ENCODE measurements around the gene CST9. TPM values are rescaled to one million over a fixed set of nuclear protein-coding genes. Genes with fewer than 3 reads are reported as not detected.
"Not testable (repeated sequence)": the region's sequence is repeated elsewhere in the genome, so short reads cannot be mapped to it uniquely, and the experiment has no call there.

The CST9 gene
- total RNA-seq, 1 donor from 2014 or later, result not detected

DNA sequence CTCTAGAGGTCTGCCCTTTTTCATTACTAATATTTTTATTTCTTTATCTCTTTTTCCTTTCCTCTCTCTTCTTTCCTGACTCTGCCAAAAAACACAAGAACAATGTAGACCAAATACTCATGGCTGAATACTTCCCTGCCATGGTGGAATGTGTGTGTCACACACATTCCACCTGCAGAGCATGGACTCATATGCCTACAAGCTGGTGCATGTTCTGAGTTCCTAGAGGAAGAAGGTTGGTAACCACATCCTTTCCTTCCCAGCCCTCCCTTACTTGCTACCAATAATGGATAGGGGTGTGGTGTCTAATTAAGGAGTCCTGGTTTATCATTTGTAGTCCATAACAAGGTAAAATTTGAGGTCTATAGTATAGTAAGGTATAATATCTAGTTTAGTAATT, 22.2 kb downstream of the CST9 start:
- Mint-ChIP-seq H3K4me3 (ENCODE audit: unreplicated experiment) (no peak overlapping the region), H3K9me3 (ENCODE audit: unreplicated experiment) (peaks cover 6% of the 10 kb centered on the region), H3K4me1 (ENCODE audit: low read depth, unreplicated experiment) (no peaks in the 10 kb centered on the region), H3K27me3 (ENCODE audit: unreplicated experiment) (peaks cover 1% of the 10 kb centered on the region), H3K27ac (ENCODE audit: unreplicated experiment) (no peak overlapping the region), H3K36me3 (ENCODE audit: unreplicated experiment) (no peaks in the 10 kb centered on the region)
- DNase-seq, result no peak
- TF ChIP-seq, protein P1, sequence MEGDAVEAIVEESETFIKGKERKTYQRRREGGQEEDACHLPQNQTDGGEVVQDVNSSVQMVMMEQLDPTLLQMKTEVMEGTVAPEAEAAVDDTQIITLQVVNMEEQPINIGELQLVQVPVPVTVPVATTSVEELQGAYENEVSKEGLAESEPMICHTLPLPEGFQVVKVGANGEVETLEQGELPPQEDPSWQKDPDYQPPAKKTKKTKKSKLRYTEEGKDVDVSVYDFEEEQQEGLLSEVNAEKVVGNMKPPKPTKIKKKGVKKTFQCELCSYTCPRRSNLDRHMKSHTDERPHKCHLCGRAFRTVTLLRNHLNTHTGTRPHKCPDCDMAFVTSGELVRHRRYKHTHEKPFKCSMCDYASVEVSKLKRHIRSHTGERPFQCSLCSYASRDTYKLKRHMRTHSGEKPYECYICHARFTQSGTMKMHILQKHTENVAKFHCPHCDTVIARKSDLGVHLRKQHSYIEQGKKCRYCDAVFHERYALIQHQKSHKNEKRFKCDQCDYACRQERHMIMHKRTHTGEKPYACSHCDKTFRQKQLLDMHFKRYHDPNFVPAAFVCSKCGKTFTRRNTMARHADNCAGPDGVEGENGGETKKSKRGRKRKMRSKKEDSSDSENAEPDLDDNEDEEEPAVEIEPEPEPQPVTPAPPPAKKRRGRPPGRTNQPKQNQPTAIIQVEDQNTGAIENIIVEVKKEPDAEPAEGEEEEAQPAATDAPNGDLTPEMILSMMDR (IDR thresholded peaks at IDR 0.05; ENCODE audit: partially characterized antibody, unreplicated experiment), result no peak

DNA sequence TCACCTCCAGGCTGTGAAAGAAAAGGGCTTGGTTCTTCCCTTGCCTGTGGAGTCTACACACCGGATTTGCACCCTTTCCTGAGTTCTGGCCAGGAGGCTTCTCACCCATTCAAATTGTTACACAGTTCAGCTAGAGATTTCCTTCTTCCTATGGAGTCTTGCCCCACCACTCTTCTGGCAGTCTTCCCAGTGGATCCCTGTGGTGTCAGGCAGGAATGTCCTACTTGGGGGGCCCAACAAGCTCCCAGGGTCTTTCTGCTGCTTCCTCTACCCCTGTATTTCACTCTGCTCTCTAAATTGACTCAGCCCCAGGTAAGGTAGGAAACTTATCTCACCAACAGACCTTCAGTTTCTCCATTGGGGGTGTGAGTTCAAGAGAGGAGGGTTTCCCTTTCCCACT, 23.4 kb downstream of the CST9 start:
- Mint-ChIP-seq H3K36me3 (ENCODE audit: unreplicated experiment) (no peaks in the 10 kb centered on the region), H3K4me1 (ENCODE audit: low read depth, unreplicated experiment) (no peaks in the 10 kb centered on the region), H3K27me3 (ENCODE audit: unreplicated experiment) (no peaks in the 10 kb centered on the region), H3K9me3 (ENCODE audit: unreplicated experiment) (peaks cover 4% of the 10 kb centered on the region), H3K27ac (ENCODE audit: unreplicated experiment) (no peak overlapping the region), H3K4me3 (ENCODE audit: unreplicated experiment) (no peak overlapping the region)
- no peak for DNase-seq
- TF ChIP-seq, protein P1 (IDR thresholded peaks at IDR 0.05; ENCODE audit: partially characterized antibody, unreplicated experiment), result no peak

DNA sequence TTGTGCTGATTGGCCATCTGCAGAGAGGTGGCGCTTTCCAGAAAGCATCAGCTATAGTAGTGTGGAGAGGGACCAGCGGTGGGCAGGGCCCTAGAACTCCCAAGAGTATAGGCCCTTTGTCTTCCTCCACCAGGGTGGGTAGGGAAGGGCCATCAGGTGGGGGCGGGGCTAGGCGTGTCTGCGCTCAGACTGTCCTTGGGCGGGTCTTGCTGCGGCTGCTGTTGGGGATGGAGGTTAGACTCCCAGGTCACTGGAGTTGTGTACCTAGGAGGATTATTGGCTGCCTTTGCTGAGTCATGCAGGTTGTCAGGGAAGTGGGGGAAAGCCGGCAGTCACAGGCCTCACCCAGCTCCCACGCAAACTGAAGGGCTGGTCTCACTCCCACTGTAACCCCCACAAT, 23.9 kb downstream of the CST9 start:
- not testable (repeated sequence) for H3K9me3 Mint-ChIP-seq (ENCODE audit: unreplicated experiment); DNase-seq; H3K36me3 Mint-ChIP-seq (ENCODE audit: unreplicated experiment); H3K27me3 Mint-ChIP-seq (ENCODE audit: unreplicated experiment); H3K4me3 Mint-ChIP-seq (ENCODE audit: unreplicated experiment); H3K27ac Mint-ChIP-seq (ENCODE audit: unreplicated experiment); H3K4me1 Mint-ChIP-seq (ENCODE audit: low read depth, unreplicated experiment)

DNA sequence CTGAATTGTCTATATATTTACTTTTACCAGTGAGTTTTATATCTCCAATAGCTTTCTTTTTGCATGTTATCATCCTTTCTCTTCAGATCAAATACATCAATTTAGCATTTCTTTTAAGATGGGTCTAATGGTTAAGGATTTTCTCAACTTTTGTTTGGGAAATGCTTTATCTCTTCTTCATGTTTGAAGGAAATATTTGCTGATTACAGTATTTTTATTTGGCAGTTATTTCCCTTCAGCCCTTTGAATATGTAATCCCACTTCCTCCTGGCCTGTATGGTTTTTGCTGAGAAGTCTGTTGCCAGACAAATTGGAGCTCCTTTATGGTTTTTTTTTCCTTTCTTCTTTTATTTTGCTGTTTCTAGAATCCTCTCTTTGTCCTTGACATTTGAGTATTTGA, 30.7 kb downstream of the CST9 start:
- no peaks in the 10 kb centered on the region for H3K27me3 Mint-ChIP-seq (ENCODE audit: unreplicated experiment)

DNA sequence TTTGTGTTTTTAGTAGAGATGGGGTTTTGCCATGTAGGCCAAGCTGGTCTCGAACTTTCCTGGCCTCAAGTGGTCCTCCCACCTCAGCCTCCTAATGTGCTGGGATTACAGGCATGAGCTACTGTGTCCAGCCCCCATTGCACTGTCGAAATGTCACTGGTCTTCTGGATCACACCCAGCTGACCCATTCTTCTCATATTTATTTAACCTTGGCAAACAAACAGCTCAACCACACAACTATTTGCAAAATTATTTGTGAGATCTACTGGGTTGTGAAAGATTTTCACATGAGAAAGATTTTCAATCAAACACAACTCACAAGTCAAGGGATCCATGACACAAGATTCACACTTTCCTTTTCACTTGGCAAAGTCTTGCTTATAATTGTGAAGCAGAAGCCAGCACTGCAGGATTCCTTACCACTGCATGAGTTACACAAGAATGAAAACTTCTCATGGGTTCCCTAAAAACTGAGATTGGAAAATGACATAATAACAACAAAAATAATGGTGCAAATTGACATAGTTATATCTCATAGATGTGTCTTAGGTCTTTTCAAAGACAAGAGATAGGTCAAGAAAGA, 35.4 kb downstream of the CST9 start:
- Mint-ChIP-seq H3K9me3 (ENCODE audit: unreplicated experiment) (no peaks in the 10 kb centered on the region), H3K4me3 (ENCODE audit: unreplicated experiment) (no peak overlapping the region), H3K36me3 (ENCODE audit: unreplicated experiment) (no peaks in the 10 kb centered on the region), H3K27ac (ENCODE audit: unreplicated experiment) (no peak overlapping the region), H3K4me1 (ENCODE audit: low read depth, unreplicated experiment) (no peaks in the 10 kb centered on the region), H3K27me3 (ENCODE audit: unreplicated experiment) (peaks cover 2% of the 10 kb centered on the region)
- TF ChIP-seq, protein P1 (IDR thresholded peaks at IDR 0.05; ENCODE audit: partially characterized antibody, unreplicated experiment), result no peak
- DNase-seq, result no peak

More for the DNA sequence above, 30.7 kb downstream of the CST9 start:
- no peaks in the 10 kb centered on the region for H3K9me3 Mint-ChIP-seq (ENCODE audit: unreplicated experiment)
- H3K4me1 Mint-ChIP-seq (ENCODE audit: low read depth, unreplicated experiment), result no peaks in the 10 kb centered on the region
- H3K27ac Mint-ChIP-seq (ENCODE audit: unreplicated experiment), result no peak overlapping the region
- TF ChIP-seq, protein P1 (IDR thresholded peaks at IDR 0.05; ENCODE audit: partially characterized antibody, unreplicated experiment), result no peak
- no peak overlapping the region for H3K4me3 Mint-ChIP-seq (ENCODE audit: unreplicated experiment)
- H3K36me3 Mint-ChIP-seq (ENCODE audit: unreplicated experiment), result no peaks in the 10 kb centered on the region
- DNase-seq, result no peak

All from glutamatergic neuron (in vitro differentiated cells).